ENCODE data around the gene SALL4.

SALL4 gene

DNA sequence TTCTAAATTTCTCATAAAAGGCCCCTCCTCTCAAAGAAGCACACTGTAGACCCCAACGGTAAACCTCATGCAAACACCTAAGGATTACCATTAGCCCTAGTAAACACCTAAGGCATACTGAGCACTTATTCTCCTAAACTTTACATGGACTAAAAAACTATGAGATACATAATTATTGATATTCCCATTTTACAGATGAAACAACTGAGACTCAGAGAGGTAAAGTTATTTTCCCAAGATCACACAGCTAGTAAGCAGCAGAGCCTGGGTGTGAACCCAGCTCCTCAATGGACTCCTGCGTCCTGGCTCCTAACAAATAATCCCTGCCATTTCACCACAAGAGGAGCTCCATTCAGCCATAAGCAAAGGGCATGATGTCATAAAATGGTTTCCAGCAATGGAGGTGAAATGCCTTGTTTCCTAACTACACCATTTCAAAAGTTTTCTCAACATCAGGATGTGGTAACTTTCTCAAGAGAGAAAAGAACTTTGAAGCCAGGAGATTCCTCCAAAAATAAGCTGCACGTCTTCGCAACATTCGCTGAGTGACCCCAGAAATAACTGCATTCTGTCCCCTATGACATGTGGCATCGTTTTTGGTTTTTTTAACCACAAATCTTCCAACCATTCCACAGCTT is 38.2 kb downstream of the SALL4 start:
- no peak for TF ChIP-seq SIN3A (IDR thresholded peaks at IDR 0.05; ENCODE audit: borderline replicate concordance, insufficient read depth, low read length)
- TF ChIP-seq, protein P1, sequence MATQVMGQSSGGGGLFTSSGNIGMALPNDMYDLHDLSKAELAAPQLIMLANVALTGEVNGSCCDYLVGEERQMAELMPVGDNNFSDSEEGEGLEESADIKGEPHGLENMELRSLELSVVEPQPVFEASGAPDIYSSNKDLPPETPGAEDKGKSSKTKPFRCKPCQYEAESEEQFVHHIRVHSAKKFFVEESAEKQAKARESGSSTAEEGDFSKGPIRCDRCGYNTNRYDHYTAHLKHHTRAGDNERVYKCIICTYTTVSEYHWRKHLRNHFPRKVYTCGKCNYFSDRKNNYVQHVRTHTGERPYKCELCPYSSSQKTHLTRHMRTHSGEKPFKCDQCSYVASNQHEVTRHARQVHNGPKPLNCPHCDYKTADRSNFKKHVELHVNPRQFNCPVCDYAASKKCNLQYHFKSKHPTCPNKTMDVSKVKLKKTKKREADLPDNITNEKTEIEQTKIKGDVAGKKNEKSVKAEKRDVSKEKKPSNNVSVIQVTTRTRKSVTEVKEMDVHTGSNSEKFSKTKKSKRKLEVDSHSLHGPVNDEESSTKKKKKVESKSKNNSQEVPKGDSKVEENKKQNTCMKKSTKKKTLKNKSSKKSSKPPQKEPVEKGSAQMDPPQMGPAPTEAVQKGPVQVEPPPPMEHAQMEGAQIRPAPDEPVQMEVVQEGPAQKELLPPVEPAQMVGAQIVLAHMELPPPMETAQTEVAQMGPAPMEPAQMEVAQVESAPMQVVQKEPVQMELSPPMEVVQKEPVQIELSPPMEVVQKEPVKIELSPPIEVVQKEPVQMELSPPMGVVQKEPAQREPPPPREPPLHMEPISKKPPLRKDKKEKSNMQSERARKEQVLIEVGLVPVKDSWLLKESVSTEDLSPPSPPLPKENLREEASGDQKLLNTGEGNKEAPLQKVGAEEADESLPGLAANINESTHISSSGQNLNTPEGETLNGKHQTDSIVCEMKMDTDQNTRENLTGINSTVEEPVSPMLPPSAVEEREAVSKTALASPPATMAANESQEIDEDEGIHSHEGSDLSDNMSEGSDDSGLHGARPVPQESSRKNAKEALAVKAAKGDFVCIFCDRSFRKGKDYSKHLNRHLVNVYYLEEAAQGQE (IDR thresholded peaks at IDR 0.05; ENCODE audit: insufficient read depth in 1 of 2, low read depth in 2 of 2, low read length in 2 of 2), result no peak
- TF ChIP-seq TAF1 (IDR thresholded peaks at IDR 0.05; ENCODE audit: borderline replicate concordance, insufficient read depth, low read length), result no peak
- TF ChIP-seq POLR2AphosphoS5 (IDR thresholded peaks at IDR 0.05; ENCODE audit: low read depth, low read length), result no peak
- no peak for TF ChIP-seq FOXP2 (optimal IDR thresholded peaks at IDR 0.05; ENCODE audit: borderline replicate concordance, extremely low read depth, extremely low read length, insufficient read depth)

DNA sequence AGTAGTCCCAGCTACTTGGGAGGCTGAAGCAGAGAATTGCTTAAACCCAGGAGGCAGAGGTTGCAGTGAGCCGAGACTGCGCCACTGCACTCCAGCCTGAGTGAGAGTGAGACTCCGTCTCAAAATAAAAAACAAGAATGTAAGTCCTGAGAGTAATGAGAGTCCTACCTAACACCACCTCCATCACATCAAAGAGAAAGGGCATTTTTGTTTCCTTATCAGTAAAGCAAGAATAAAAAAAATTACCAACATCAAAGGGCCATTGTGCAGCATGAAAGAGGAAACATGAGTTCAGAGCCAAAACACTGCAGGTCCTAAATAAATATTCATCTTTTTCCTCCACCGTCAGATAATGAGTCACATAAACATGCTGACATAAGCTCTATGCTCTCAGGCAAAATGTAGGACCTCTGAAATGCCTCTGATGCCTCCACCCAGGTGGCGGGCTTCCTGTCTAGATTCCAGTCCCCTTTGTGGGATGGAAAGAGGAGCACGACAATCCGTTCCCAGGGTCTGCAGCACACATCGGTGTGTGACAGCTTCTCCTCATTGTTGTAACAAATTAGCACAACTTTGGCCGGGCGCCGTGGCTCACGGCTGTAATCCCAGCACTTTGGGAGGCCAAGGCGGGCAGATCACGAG is 41.3 kb downstream of the SALL4 start:
- TF ChIP-seq TAF1 (IDR thresholded peaks at IDR 0.05; ENCODE audit: borderline replicate concordance, insufficient read depth, low read length) (no peak), POLR2AphosphoS5 (IDR thresholded peaks at IDR 0.05; ENCODE audit: low read depth, low read length) (no peak), SIN3A (IDR thresholded peaks at IDR 0.05; ENCODE audit: borderline replicate concordance, insufficient read depth, low read length) (no peak), FOXP2 (optimal IDR thresholded peaks at IDR 0.05; ENCODE audit: borderline replicate concordance, extremely low read depth, extremely low read length, insufficient read depth) (no peak)
- TF ChIP-seq, protein P1 (IDR thresholded peaks at IDR 0.05; ENCODE audit: insufficient read depth in 1 of 2, low read depth in 2 of 2, low read length in 2 of 2), result no peak

DNA sequence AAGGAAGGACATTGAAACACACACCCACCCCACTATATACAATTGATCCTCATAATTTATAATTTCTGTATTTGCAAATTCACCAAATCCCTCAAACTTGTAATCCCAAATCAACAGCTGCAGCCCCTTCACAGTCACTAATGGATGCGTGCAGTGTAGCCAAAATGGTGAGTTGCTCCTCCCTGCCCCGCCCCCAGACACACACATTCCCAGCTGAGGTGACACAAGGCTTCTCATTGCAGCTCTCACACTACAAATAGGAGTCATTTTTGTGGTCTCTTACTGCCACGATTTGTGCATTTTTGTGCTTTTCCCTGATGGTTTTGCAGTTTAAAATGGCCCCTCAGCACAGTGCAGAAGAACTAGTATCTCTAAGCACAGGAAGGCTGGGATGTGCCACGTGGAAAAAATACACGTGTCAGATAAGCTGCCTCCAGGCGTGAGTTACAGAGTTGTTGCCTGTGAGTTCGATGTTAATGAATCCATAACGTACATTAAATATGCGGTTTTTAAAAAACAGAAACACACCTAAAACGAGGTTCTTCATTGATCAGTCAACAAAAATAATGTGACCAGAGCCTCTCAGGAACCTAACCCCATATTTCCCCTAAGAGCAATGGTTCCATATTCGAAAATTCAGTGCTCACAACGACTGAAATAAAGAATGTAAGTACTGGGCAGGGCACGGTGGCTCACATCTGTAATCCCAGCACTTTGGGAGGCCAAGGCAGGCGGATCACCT is 42.4 kb downstream of the SALL4 start:
- no peak for TF ChIP-seq POLR2AphosphoS5 (IDR thresholded peaks at IDR 0.05; ENCODE audit: low read depth, low read length)
- TF ChIP-seq SIN3A (IDR thresholded peaks at IDR 0.05; ENCODE audit: borderline replicate concordance, insufficient read depth, low read length), result no peak
- no peak for TF ChIP-seq TAF1 (IDR thresholded peaks at IDR 0.05; ENCODE audit: borderline replicate concordance, insufficient read depth, low read length)
- TF ChIP-seq FOXP2 (optimal IDR thresholded peaks at IDR 0.05; ENCODE audit: borderline replicate concordance, extremely low read depth, extremely low read length, insufficient read depth), result no peak
- TF ChIP-seq, protein P1 (IDR thresholded peaks at IDR 0.05; ENCODE audit: insufficient read depth in 1 of 2, low read depth in 2 of 2, low read length in 2 of 2), result no peak

DNA sequence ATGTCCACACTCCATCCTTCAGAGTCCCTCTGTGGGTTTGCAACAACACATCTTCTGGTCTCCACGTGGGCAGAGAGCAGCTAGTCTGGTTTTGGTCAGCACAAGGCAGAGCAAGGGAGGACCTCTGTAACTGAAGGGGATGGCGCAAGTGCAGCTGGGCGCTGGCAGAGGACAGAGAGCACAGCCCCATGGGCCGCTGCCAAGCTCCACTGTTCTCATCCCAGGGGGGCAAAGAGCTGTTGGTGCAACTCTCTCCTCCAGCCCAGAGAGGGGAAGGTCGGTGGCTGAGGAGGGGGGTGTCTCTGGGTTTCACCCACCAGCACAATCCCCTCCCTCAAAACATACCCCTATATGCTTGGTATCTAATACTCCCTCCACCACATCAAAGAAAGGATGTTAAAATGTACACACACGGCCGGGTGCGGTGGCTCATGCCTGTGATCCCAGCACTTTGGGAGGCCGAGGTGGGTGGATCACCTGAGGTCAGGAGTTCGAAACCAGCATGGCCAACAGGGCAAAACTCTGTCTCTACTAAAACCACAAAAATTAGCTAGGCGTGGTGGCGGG is 43.3 kb downstream of the SALL4 start:
- no peak for TF ChIP-seq FOXP2 (optimal IDR thresholded peaks at IDR 0.05; ENCODE audit: borderline replicate concordance, extremely low read depth, extremely low read length, insufficient read depth)
- TF ChIP-seq TAF1 (IDR thresholded peaks at IDR 0.05; ENCODE audit: borderline replicate concordance, insufficient read depth, low read length), result no peak
- TF ChIP-seq POLR2AphosphoS5 (IDR thresholded peaks at IDR 0.05; ENCODE audit: low read depth, low read length), result no peak
- TF ChIP-seq SIN3A (IDR thresholded peaks at IDR 0.05; ENCODE audit: borderline replicate concordance, insufficient read depth, low read length), result no peak
- TF ChIP-seq, protein P1 (IDR thresholded peaks at IDR 0.05; ENCODE audit: insufficient read depth in 1 of 2, low read depth in 2 of 2, low read length in 2 of 2), result no peak
